HepG2 (cell line): ENCODE data around the gene DHX57. TPM values are rescaled to one million over a fixed set of nuclear protein-coding genes. Genes with fewer than 3 reads are reported as not detected.

Experiments used
- ARID5B ChIP-seq: IDR thresholded peaks from 2 replicates; pipeline ENCODE4 v1.4.0; 2020; ENCODE audit warnings: mild to moderate bottlenecking, missing genetic modification reagents
- HINFP ChIP-seq: sonication (generic); formaldehyde crosslinking; IDR thresholded peaks from 2 replicates; pipeline ENCODE4 v1.4.0; 2020; ENCODE audit warnings: low read depth, mild to moderate bottlenecking, missing genetic modification reagents
- KLF9 ChIP-seq: IDR thresholded peaks from 2 replicates; pipeline ENCODE4 v1.6.1; 2016; ENCODE audit warnings: low read depth
- MXI1 ChIP-seq: IDR thresholded peaks from 3 replicates; pipeline ENCODE4 v1.6.1; 2012; ENCODE audit warnings: low read depth, low read length, inconsistent platforms, borderline replicate concordance
- PHF20 ChIP-seq: sonication (generic); formaldehyde crosslinking; IDR thresholded peaks from 2 replicates; pipeline ENCODE4 v1.5.0; 2020; ENCODE audit warnings: mild to moderate bottlenecking, missing genetic modification reagents
- POLR2AphosphoS5 ChIP-seq: IDR thresholded peaks from 2 replicates; pipeline ENCODE4 v1.6.1; 2012; ENCODE audit warnings: low read depth, low read length
- ZBTB26 ChIP-seq: IDR thresholded peaks from 2 replicates; pipeline ENCODE4 v1.6.1; 2016; ENCODE audit warnings: missing compliant biosample characterization, missing genetic modification reagents, borderline replicate concordance
- ZNF350 ChIP-seq: sonication (generic); formaldehyde crosslinking; IDR thresholded peaks from 2 replicates; pipeline ENCODE4 v1.4.0; 2020; ENCODE audit warnings: mild to moderate bottlenecking, low read depth, missing genetic modification reagents, borderline replicate concordance
- ZNF710 ChIP-seq: sonication (generic); formaldehyde crosslinking; IDR thresholded peaks from 2 replicates; pipeline ENCODE4 v1.5.0; 2020; ENCODE audit warnings: mild to moderate bottlenecking, missing genetic modification reagents, borderline replicate concordance
- ZNF746 ChIP-seq: sonication (generic); formaldehyde crosslinking; IDR thresholded peaks from 2 replicates; pipeline ENCODE4 v1.8.0; 2022; ENCODE audit warnings: mild to moderate bottlenecking, missing genetic modification reagents
- ZNF761 ChIP-seq: sonication (generic); formaldehyde crosslinking; conservative IDR thresholded peaks from 2 replicates; pipeline ENCODE4 v1.4.0; 2020; ENCODE audit warnings: mild to moderate bottlenecking, missing genetic modification reagents
- polyA plus RNA-seq, 8 experiments: library from polyadenylated mRNA; depleted of rRNA in 3 of 8; stranded (reverse) in 7 of 8; unstranded in 1 of 8; fragments of >200 nt; fragmentation: Illumina TruSeq in 4 of 8; extraction: Trizol in 4 of 8; gene quantifications; 2 replicates each; pipeline versions ENCODE4 v1.2.1 to v1.2.3, GENCODE V29; 2011 to 2016; ENCODE audit warnings: low read depth in 4 of 8, missing spikeins in 1 of 8, mixed read lengths in 1 of 8; ENCODE audit not compliant: insufficient read depth in 1 of 8
- total RNA-seq, 5 experiments: library from RNA; depleted of rRNA; stranded (reverse); fragments of >200 nt; fragmentation: Illumina TruSeq; extraction: Trizol; gene quantifications; 2 replicates each; pipeline ENCODE4 v1.2.3, GENCODE V29; 2016; ENCODE audit warnings: low read depth in 1 of 5
- TF ChIP-seq, protein P1 (sequence below): sonication (generic); formaldehyde crosslinking; IDR thresholded peaks from 2 replicates; pipeline ENCODE4 v1.8.0; 2023; ENCODE audit warnings: mild to moderate bottlenecking, missing genetic modification reagents
- TF ChIP-seq, protein P2 (sequence below): sonication (generic); formaldehyde crosslinking; IDR thresholded peaks from 2 replicates; pipeline ENCODE4 v1.4.0; 2020; ENCODE audit warnings: missing genetic modification reagents

DHX57 gene
- total and polyA plus RNA-seq, 2 of the 13 experiments (the other 11 are each of a cell fraction or from before 2014, with no cell fraction given): 9.2 to 24.2 TPM

GRCh38 chr2:38907743-38908562 is 32.2 kb upstream of the DHX57 start (continued):
- peak; percentile 99 for TF ChIP-seq ZNF710 (CRISPR knock-in tag)
- no peak for TF ChIP-seq ZNF761 (CRISPR knock-in tag)
- no peak for TF ChIP-seq ZNF746 (CRISPR knock-in tag)
- TF ChIP-seq, protein P1, sequence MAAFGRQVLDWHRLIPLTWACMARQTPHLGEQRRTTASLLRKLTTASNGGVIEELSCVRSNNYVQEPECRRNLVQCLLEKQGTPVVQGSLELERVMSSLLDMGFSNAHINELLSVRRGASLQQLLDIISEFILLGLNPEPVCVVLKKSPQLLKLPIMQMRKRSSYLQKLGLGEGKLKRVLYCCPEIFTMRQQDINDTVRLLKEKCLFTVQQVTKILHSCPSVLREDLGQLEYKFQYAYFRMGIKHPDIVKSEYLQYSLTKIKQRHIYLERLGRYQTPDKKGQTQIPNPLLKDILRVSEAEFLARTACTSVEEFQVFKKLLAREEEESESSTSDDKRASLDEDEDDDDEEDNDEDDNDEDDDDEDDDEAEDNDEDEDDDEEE (CRISPR knock-in tag): no peak
- 0 out of 2 replicates have a peak, but pooled peaks have one; percentile 42 for TF ChIP-seq KLF9 (CRISPR knock-in tag)
- TF ChIP-seq ZNF350: no peak
- TF ChIP-seq PHF20 (CRISPR knock-in tag): no peak
- TF ChIP-seq ZBTB26 (CRISPR knock-in tag): no peak
- peak; percentile 25; the same call in 1 of the 3 replicates for TF ChIP-seq MXI1
- no peak for TF ChIP-seq HINFP (CRISPR knock-in tag)
- TF ChIP-seq, protein P2, sequence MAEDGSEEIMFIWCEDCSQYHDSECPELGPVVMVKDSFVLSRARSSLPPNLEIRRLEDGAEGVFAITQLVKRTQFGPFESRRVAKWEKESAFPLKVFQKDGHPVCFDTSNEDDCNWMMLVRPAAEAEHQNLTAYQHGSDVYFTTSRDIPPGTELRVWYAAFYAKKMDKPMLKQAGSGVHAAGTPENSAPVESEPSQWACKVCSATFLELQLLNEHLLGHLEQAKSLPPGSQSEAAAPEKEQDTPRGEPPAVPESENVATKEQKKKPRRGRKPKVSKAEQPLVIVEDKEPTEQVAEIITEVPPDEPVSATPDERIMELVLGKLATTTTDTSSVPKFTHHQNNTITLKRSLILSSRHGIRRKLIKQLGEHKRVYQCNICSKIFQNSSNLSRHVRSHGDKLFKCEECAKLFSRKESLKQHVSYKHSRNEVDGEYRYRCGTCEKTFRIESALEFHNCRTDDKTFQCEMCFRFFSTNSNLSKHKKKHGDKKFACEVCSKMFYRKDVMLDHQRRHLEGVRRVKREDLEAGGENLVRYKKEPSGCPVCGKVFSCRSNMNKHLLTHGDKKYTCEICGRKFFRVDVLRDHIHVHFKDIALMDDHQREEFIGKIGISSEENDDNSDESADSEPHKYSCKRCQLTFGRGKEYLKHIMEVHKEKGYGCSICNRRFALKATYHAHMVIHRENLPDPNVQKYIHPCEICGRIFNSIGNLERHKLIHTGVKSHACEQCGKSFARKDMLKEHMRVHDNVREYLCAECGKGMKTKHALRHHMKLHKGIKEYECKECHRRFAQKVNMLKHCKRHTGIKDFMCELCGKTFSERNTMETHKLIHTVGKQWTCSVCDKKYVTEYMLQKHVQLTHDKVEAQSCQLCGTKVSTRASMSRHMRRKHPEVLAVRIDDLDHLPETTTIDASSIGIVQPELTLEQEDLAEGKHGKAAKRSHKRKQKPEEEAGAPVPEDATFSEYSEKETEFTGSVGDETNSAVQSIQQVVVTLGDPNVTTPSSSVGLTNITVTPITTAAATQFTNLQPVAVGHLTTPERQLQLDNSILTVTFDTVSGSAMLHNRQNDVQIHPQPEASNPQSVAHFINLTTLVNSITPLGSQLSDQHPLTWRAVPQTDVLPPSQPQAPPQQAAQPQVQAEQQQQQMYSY (CRISPR knock-in tag): no peak
- peak; percentile 95 for TF ChIP-seq ARID5B (CRISPR knock-in tag)
- no peak for TF ChIP-seq POLR2AphosphoS5
